NCI-H2227 treated with DMSO at 0.1 percent for 48 hours (cell line): ENCODE results near the gene CLIC1.

Experiments
- DNase-seq: peaks from one replicate; lab custom pipeline; 2025; lab: John Stamatoyannopoulos, UW

Gene CLIC1

GRCh38 chr6:31737991-31738979 lies 2.0 kb upstream of the CLIC1 start:
- peak; percentile 49 for DNase-seq

GRCh38 chr6:31737315-31737990 lies 1.1 kb upstream of the CLIC1 start:
- DNase-seq, result peak; percentile 55

GRCh38 chr6:31736768-31737314 lies 511 bp upstream of the CLIC1 start:
- DNase-seq, result no peak

- DNase-seq, result peak; percentile 23
These were observed 1.4 kb downstream of the CLIC1 start for GRCh38 chr6:31734821-31735406.

GRCh38 chr6:31734247-31734820 lies 2.0 kb downstream of the CLIC1 start:
- no peak for DNase-seq

GRCh38 chr6:31733734-31734133 lies 2.6 kb downstream of the CLIC1 start:
- DNase-seq, result no peak

- DNase-seq, result no peak
These were observed 4.3 kb downstream of the CLIC1 start for GRCh38 chr6:31732029-31732428.

- no peak for DNase-seq
These were observed 5.7 kb downstream of the CLIC1 start for GRCh38 chr6:31730631-31731086.

GRCh38 chr6:31729979-31730630 lies 6.2 kb downstream of the CLIC1 start:
- DNase-seq, result peak; percentile 87

GRCh38 chr6:31729515-31729978 lies 6.8 kb downstream of the CLIC1 start:
- peak; percentile 85 for DNase-seq

GRCh38 chr6:31728767-31729514 lies 7.4 kb downstream of the CLIC1 start, which contains the start of gene DDAH2:
Gene DDAH2 (minus strand): TSS chr6:31729299. CDS start chr6:31729161, 138 bp downstream.
- DNase-seq, result no peak

GRCh38 chr6:31727717-31728671 lies 8.3 kb downstream of the CLIC1 start:
- DNase-seq, result no peak

GRCh38 chr6:31727034-31727716 lies 9.2 kb downstream of the CLIC1 start:
- no peak for DNase-seq

- no peak for DNase-seq
These were observed 10.6 kb downstream of the CLIC1 start for GRCh38 chr6:31725502-31726350.

GRCh38 chr6:31723980-31724691 lies 12.2 kb downstream of the CLIC1 start:
- DNase-seq, result no peak

GRCh38 chr6:31723245-31723979 lies 12.9 kb downstream of the CLIC1 start, which contains the start of gene MPIG6B:
Gene MPIG6B (plus strand): TSS chr6:31723373. CDS start chr6:31723384, 11 bp downstream.
- no peak for DNase-seq
